Fibroblast of mammary gland (primary cell): ENCODE data around the gene LY86.

Source experiments
- DNase-seq: peaks from one replicate; pipeline ENCODE4 v3.0.0-alpha.2; 2010; ENCODE audit warnings: low read depth
- H3K4me3 ChIP-seq: 2 replicates; pipeline ENCODE4 v1.5.1; 2011; ENCODE audit warnings: low read depth, mild to moderate bottlenecking, low read length, moderate library complexity; ENCODE audit not compliant: control insufficient read depth
- CTCF ChIP-seq: conservative IDR thresholded peaks from 2 replicates; pipeline ENCODE4 v1.5.1; 2011; ENCODE audit warnings: low read depth, low read length, inconsistent platforms; ENCODE audit not compliant: control insufficient read depth, insufficient read depth

LY86 gene

GRCh38 chr6:6570929-6571671, 17.4 kb upstream of the LY86 start:
- TF ChIP-seq CTCF, result no peak
- no peak overlapping the region for H3K4me3 ChIP-seq
- no peak for DNase-seq

GRCh38 chr6:6575143-6575542, 13.4 kb upstream of the LY86 start:
- DNase-seq, result no peak
- H3K4me3 ChIP-seq, result no peak overlapping the region
- no peak for TF ChIP-seq CTCF

- H3K4me3 ChIP-seq, result no peak overlapping the region
- TF ChIP-seq CTCF, result no peak
- DNase-seq, result no peak
These were observed 10.8 kb upstream of the LY86 start for GRCh38 chr6:6577735-6578134.

- TF ChIP-seq CTCF, result no peak
- no peak for DNase-seq
- H3K4me3 ChIP-seq, result no peak overlapping the region
These were observed 9.2 kb upstream of the LY86 start for GRCh38 chr6:6579281-6579680.

- TF ChIP-seq CTCF, result no peak
- H3K4me3 ChIP-seq, result no peak overlapping the region
- no peak for DNase-seq
These were observed 8.2 kb upstream of the LY86 start for GRCh38 chr6:6580225-6580856.

GRCh38 chr6:6581054-6581453, 7.5 kb upstream of the LY86 start:
- no peak for DNase-seq
- no peak for TF ChIP-seq CTCF
- H3K4me3 ChIP-seq, result no peak overlapping the region
